SU-DHL-6 (cell line): ENCODE data around the gene BRD3OS.

Experiments used
- EZH2phosphoT487 ChIP-seq: fragments of 200-600 bp; sonication (generic), shearing (Covaris generic); conservative IDR thresholded peaks from 2 replicates; pipeline ENCODE4 v1.6.1; 2018; ENCODE audit warnings: mild to moderate bottlenecking, antibody characterized with exemption, low read length, moderate library complexity, mixed read lengths
- TF ChIP-seq, protein P1 (sequence below): fragments of 200-600 bp; sonication (generic); IDR thresholded peaks from one replicate; pipeline ENCODE4 v1.5.1; 2017; ENCODE audit warnings: antibody characterized with exemption, mild to moderate bottlenecking, low read length, moderate library complexity; ENCODE audit not compliant: insufficient read depth, poor library complexity, severe bottlenecking

DNA sequence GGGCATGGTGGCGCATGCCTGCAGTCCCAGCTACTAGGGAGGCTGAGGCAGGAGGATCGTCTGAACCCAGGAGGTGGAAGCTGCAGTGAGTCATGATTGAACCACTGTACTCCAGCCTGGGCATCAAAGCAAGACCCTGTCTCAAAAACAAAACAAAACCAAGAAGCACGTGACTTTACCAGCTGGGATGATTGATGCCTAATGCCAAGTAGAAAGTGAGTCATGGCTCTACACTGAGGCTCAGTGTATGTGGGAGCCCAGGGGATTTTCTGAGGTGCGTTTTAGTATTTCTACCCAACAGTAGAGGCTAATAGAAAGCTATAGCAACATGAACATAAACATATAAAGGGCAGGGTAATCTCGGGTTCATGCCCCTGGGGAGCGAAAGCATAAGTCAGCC is 13.9 kb upstream of the BRD3OS start:
- TF ChIP-seq EZH2phosphoT487 = no peak
- TF ChIP-seq, protein P1, sequence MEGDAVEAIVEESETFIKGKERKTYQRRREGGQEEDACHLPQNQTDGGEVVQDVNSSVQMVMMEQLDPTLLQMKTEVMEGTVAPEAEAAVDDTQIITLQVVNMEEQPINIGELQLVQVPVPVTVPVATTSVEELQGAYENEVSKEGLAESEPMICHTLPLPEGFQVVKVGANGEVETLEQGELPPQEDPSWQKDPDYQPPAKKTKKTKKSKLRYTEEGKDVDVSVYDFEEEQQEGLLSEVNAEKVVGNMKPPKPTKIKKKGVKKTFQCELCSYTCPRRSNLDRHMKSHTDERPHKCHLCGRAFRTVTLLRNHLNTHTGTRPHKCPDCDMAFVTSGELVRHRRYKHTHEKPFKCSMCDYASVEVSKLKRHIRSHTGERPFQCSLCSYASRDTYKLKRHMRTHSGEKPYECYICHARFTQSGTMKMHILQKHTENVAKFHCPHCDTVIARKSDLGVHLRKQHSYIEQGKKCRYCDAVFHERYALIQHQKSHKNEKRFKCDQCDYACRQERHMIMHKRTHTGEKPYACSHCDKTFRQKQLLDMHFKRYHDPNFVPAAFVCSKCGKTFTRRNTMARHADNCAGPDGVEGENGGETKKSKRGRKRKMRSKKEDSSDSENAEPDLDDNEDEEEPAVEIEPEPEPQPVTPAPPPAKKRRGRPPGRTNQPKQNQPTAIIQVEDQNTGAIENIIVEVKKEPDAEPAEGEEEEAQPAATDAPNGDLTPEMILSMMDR = no peak
